ENCODE data around the gene RUFY4.

The RUFY4 gene

GRCh38 chr2:218083352-218083676 is 14.3 kb downstream of the RUFY4 start:
- Histone ChIP-seq H3K9me3 (ENCODE audit: control extremely low read depth in 1 of 5, control insufficient read depth in 4 of 5, insufficient read depth in 2 of 5, low read depth in 1 of 5, low read length in 4 of 5) (peaks cover 0 to 15% (median 6%) of the 10 kb centered on the region in 5 experiments), H3K36me3 (ENCODE audit: control insufficient read depth in 4 of 4, insufficient read depth in 4 of 4, low read length in 3 of 4) (no peaks in the 10 kb centered on the region), H3K4me1 (ENCODE audit: control extremely low read depth in 1 of 4, control insufficient read depth in 4 of 4, insufficient read depth in 4 of 4, low read length in 3 of 4) (no peaks in the 10 kb centered on the region), H3K4me3 (ENCODE audit: control insufficient read depth in 1 of 7, extremely low read depth in 1 of 7, insufficient read depth in 4 of 7, low read depth in 2 of 7, low read length in 6 of 7) (no peak overlapping the region), H3K27me3 (replicated peaks in 2 of 5; ENCODE audit: control insufficient read depth in 4 of 5, insufficient read depth in 5 of 5, low read length in 4 of 5) (no peaks in the 10 kb centered on the region), H3K27ac (ENCODE audit: insufficient read depth in 1 of 2, low read depth in 1 of 2, low read length in 2 of 2, poor library complexity in 1 of 2, severe bottlenecking in 2 of 2) (no peak overlapping the region)
- no peak for DNase-seq
- WGBS (ENCODE audit: insufficient coverage): no CpG with 5 or more reads among the region's 3 CpGs
- POLR2A ChIA-PET: no interaction called here
- CTCF ChIA-PET: interaction anchor here (1.0 to 4.9 kb wide), 2 partner anchors 10 to 194 kb away, joined by 3 to 19 read pairs; no protein-coding TSS in a partner anchor

GRCh38 chr2:218086478-218086877 is 17.4 kb downstream of the RUFY4 start:
- H3K27me3 ChIP-seq (replicated peaks in 2 of 5; ENCODE audit: control insufficient read depth in 4 of 5, insufficient read depth in 5 of 5, low read length in 4 of 5): no peaks in the 10 kb centered on the region
- DNase-seq: no peak
- H3K36me3 ChIP-seq (ENCODE audit: control insufficient read depth in 4 of 4, insufficient read depth in 4 of 4, low read length in 3 of 4): no peaks in the 10 kb centered on the region
- ChIA-PET CTCF (interaction anchor here (1.3 to 1.9 kb wide), 2 partner anchors 9 to 294 kb away, joined by 3 to 4 read pairs; no protein-coding TSS in a partner anchor), POLR2A (no interaction called here)
- H3K4me1 ChIP-seq (ENCODE audit: control extremely low read depth in 1 of 4, control insufficient read depth in 4 of 4, insufficient read depth in 4 of 4, low read length in 3 of 4): no peaks in the 10 kb centered on the region
- peaks cover 0 to 15% (median 6%) of the 10 kb centered on the region in 5 experiments for H3K9me3 ChIP-seq (ENCODE audit: control extremely low read depth in 1 of 5, control insufficient read depth in 4 of 5, insufficient read depth in 2 of 5, low read depth in 1 of 5, low read length in 4 of 5)
- no peak overlapping the region for H3K4me3 ChIP-seq (ENCODE audit: control insufficient read depth in 1 of 7, extremely low read depth in 1 of 7, insufficient read depth in 4 of 7, low read depth in 2 of 7, low read length in 6 of 7)
- H3K27ac ChIP-seq (ENCODE audit: insufficient read depth in 1 of 2, low read depth in 1 of 2, low read length in 2 of 2, poor library complexity in 1 of 2, severe bottlenecking in 2 of 2): no peak overlapping the region

GRCh38 chr2:218089259-218089658 is 20.2 kb downstream of the RUFY4 start:
- H3K4me3 ChIP-seq (ENCODE audit: control insufficient read depth in 1 of 7, extremely low read depth in 1 of 7, insufficient read depth in 4 of 7, low read depth in 2 of 7, low read length in 6 of 7): no peak overlapping the region
- no peaks in the 10 kb centered on the region for H3K4me1 ChIP-seq (ENCODE audit: control extremely low read depth in 1 of 4, control insufficient read depth in 4 of 4, insufficient read depth in 4 of 4, low read length in 3 of 4)
- no peak overlapping the region for H3K27ac ChIP-seq (ENCODE audit: insufficient read depth in 1 of 2, low read depth in 1 of 2, low read length in 2 of 2, poor library complexity in 1 of 2, severe bottlenecking in 2 of 2)
- ChIA-PET POLR2A (no interaction called here), CTCF (no interaction called here)
- H3K36me3 ChIP-seq (ENCODE audit: control insufficient read depth in 4 of 4, insufficient read depth in 4 of 4, low read length in 3 of 4): no peaks in the 10 kb centered on the region
- H3K9me3 ChIP-seq (ENCODE audit: control extremely low read depth in 1 of 5, control insufficient read depth in 4 of 5, insufficient read depth in 2 of 5, low read depth in 1 of 5, low read length in 4 of 5): peaks cover 0 to 15% (median 6%) of the 10 kb centered on the region in 5 experiments
- DNase-seq: no peak
- no peaks in the 10 kb centered on the region for H3K27me3 ChIP-seq (replicated peaks in 2 of 5; ENCODE audit: control insufficient read depth in 4 of 5, insufficient read depth in 5 of 5, low read length in 4 of 5)
- 90% methylated on average over 4 of the region's 8 CpGs for WGBS (ENCODE audit: insufficient coverage)

GRCh38 chr2:218091746-218092145 is 22.7 kb downstream of the RUFY4 start:
- peak in 1 of 3 donors; percentile 26 for DNase-seq
- H3K36me3 ChIP-seq (ENCODE audit: control insufficient read depth in 4 of 4, insufficient read depth in 4 of 4, low read length in 3 of 4): no peaks in the 10 kb centered on the region
- H3K9me3 ChIP-seq (ENCODE audit: control extremely low read depth in 1 of 5, control insufficient read depth in 4 of 5, insufficient read depth in 2 of 5, low read depth in 1 of 5, low read length in 4 of 5): peaks cover 0 to 4% (median 0%) of the 10 kb centered on the region in 5 experiments
- peaks cover 0 to 6% (median 0%) of the 10 kb centered on the region in 4 experiments for H3K4me1 ChIP-seq (ENCODE audit: control extremely low read depth in 1 of 4, control insufficient read depth in 4 of 4, insufficient read depth in 4 of 4, low read length in 3 of 4)
- H3K27me3 ChIP-seq (replicated peaks in 2 of 5; ENCODE audit: control insufficient read depth in 4 of 5, insufficient read depth in 5 of 5, low read length in 4 of 5): no peaks in the 10 kb centered on the region
- no peak overlapping the region for H3K4me3 ChIP-seq (ENCODE audit: control insufficient read depth in 1 of 7, extremely low read depth in 1 of 7, insufficient read depth in 4 of 7, low read depth in 2 of 7, low read length in 6 of 7)
- POLR2A ChIA-PET: interaction anchor here (0.6 kb wide), 1 partner anchor 17 kb away, joined by 3 read pairs; no protein-coding TSS in a partner anchor
- H3K27ac ChIP-seq (ENCODE audit: insufficient read depth in 1 of 2, low read depth in 1 of 2, low read length in 2 of 2, poor library complexity in 1 of 2, severe bottlenecking in 2 of 2): no peak overlapping the region
- CTCF ChIA-PET: no interaction called here
- WGBS (ENCODE audit: insufficient coverage): no CpG with 5 or more reads among the region's 3 CpGs

- Histone ChIP-seq H3K4me1 (ENCODE audit: control extremely low read depth in 1 of 4, control insufficient read depth in 4 of 4, insufficient read depth in 4 of 4, low read length in 3 of 4) (peaks cover 0 to 6% (median 0%) of the 10 kb centered on the region in 4 experiments), H3K27me3 (replicated peaks in 2 of 5; ENCODE audit: control insufficient read depth in 4 of 5, insufficient read depth in 5 of 5, low read length in 4 of 5) (no peaks in the 10 kb centered on the region), H3K36me3 (ENCODE audit: control insufficient read depth in 4 of 4, insufficient read depth in 4 of 4, low read length in 3 of 4) (no peaks in the 10 kb centered on the region), H3K27ac (ENCODE audit: insufficient read depth in 1 of 2, low read depth in 1 of 2, low read length in 2 of 2, poor library complexity in 1 of 2, severe bottlenecking in 2 of 2) (no peak overlapping the region), H3K4me3 (ENCODE audit: control insufficient read depth in 1 of 7, extremely low read depth in 1 of 7, insufficient read depth in 4 of 7, low read depth in 2 of 7, low read length in 6 of 7) (no peak overlapping the region), H3K9me3 (ENCODE audit: control extremely low read depth in 1 of 5, control insufficient read depth in 4 of 5, insufficient read depth in 2 of 5, low read depth in 1 of 5, low read length in 4 of 5) (peaks cover 0 to 4% (median 0%) of the 10 kb centered on the region in 5 experiments)
- CTCF ChIA-PET: no interaction called here
- POLR2A ChIA-PET: no interaction called here
- no peak for DNase-seq
- WGBS (ENCODE audit: insufficient coverage): 100% methylated on average over 2 of the region's 3 CpGs
Observed at GRCh38 chr2:218093879-218094278, 24.8 kb downstream of the RUFY4 start.

GRCh38 chr2:218095853-218096252 is 26.8 kb downstream of the RUFY4 start:
- DNase-seq: peak; percentile 32 to 69 (median 69)
- Histone ChIP-seq H3K27ac (ENCODE audit: insufficient read depth in 1 of 2, low read depth in 1 of 2, low read length in 2 of 2, poor library complexity in 1 of 2, severe bottlenecking in 2 of 2) (no peak overlapping the region), H3K27me3 (replicated peaks in 2 of 5; ENCODE audit: control insufficient read depth in 4 of 5, insufficient read depth in 5 of 5, low read length in 4 of 5) (no peaks in the 10 kb centered on the region), H3K4me3 (ENCODE audit: control insufficient read depth in 1 of 7, extremely low read depth in 1 of 7, insufficient read depth in 4 of 7, low read depth in 2 of 7, low read length in 6 of 7) (no peak overlapping the region), H3K4me1 (ENCODE audit: control extremely low read depth in 1 of 4, control insufficient read depth in 4 of 4, insufficient read depth in 4 of 4, low read length in 3 of 4) (peaks cover 0 to 6% (median 0%) of the 10 kb centered on the region in 4 experiments), H3K9me3 (ENCODE audit: control extremely low read depth in 1 of 5, control insufficient read depth in 4 of 5, insufficient read depth in 2 of 5, low read depth in 1 of 5, low read length in 4 of 5) (peaks cover 0 to 4% (median 0%) of the 10 kb centered on the region in 5 experiments), H3K36me3 (ENCODE audit: control insufficient read depth in 4 of 4, insufficient read depth in 4 of 4, low read length in 3 of 4) (no peaks in the 10 kb centered on the region)
- CTCF ChIA-PET: interaction anchor here (1.0 kb wide), 1 partner anchor 32 kb away, joined by 3 read pairs; no protein-coding TSS in a partner anchor
- POLR2A ChIA-PET: no interaction called here
- WGBS (ENCODE audit: insufficient coverage): 12% methylated on average over 5 of the region's 8 CpGs

- WGBS (ENCODE audit: insufficient coverage): 73% methylated on average over 1 of the region's 3 CpGs
- CTCF ChIA-PET: no interaction called here
- Histone ChIP-seq H3K36me3 (ENCODE audit: control insufficient read depth in 4 of 4, insufficient read depth in 4 of 4, low read length in 3 of 4) (no peaks in the 10 kb centered on the region), H3K4me3 (ENCODE audit: control insufficient read depth in 1 of 7, extremely low read depth in 1 of 7, insufficient read depth in 4 of 7, low read depth in 2 of 7, low read length in 6 of 7) (no peak overlapping the region), H3K9me3 (ENCODE audit: control extremely low read depth in 1 of 5, control insufficient read depth in 4 of 5, insufficient read depth in 2 of 5, low read depth in 1 of 5, low read length in 4 of 5) (peaks cover 0 to 4% (median 0%) of the 10 kb centered on the region in 5 experiments), H3K27me3 (replicated peaks in 2 of 5; ENCODE audit: control insufficient read depth in 4 of 5, insufficient read depth in 5 of 5, low read length in 4 of 5) (no peaks in the 10 kb centered on the region), H3K4me1 (ENCODE audit: control extremely low read depth in 1 of 4, control insufficient read depth in 4 of 4, insufficient read depth in 4 of 4, low read length in 3 of 4) (peaks cover 0 to 6% (median 0%) of the 10 kb centered on the region in 4 experiments), H3K27ac (ENCODE audit: insufficient read depth in 1 of 2, low read depth in 1 of 2, low read length in 2 of 2, poor library complexity in 1 of 2, severe bottlenecking in 2 of 2) (no peak overlapping the region)
- POLR2A ChIA-PET: no interaction called here
- DNase-seq: no peak
Observed at GRCh38 chr2:218097975-218098374, 28.9 kb downstream of the RUFY4 start.

Measured in common myeloid progenitor, CD34-positive (primary cell).